GM18507 (cell line): Measurements from ENCODE around the gene EHBP1.
"Not testable (repeated sequence)": the region's sequence is repeated elsewhere in the genome, so short reads cannot be mapped to it uniquely, and the experiment has no call there.

ENCODE experiments used
- DNase-seq: peaks from one replicate; pipeline ENCODE4 v3.0.0; 2011; ENCODE audit warnings: low read depth; ENCODE audit not compliant: insufficient read length; ENCODE audit errors: extremely low spot score
- FAIRE-seq: peaks from 2 replicates; lab custom pipeline; 2011; peaks lifted over from hg19 to GRCh38; lab: Jason Lieb, UNC

Gene EHBP1

GRCh38 chr2:63073994-63074393, 368.5 kb downstream of the EHBP1 start:
- DNase-seq, result no peak
- no peak for FAIRE-seq

- DNase-seq, FAIRE-seq: not testable (repeated sequence)
Observed at GRCh38 chr2:63074399-63074798, 368.9 kb downstream of the EHBP1 start.

GRCh38 chr2:63078852-63079606, 373.5 kb downstream of the EHBP1 start:
- FAIRE-seq (peak; percentile 69), DNase-seq (no peak)

- no peak for DNase-seq
- no peak for FAIRE-seq
Observed at GRCh38 chr2:63081404-63081803, 375.9 kb downstream of the EHBP1 start.

- no peak for DNase-seq
- no peak for FAIRE-seq
Observed at GRCh38 chr2:63086687-63087086, 381.2 kb downstream of the EHBP1 start.

GRCh38 chr2:63092401-63092800, 386.9 kb downstream of the EHBP1 start:
- no peak for DNase-seq
- FAIRE-seq, result no peak

- FAIRE-seq, result no peak
Observed at GRCh38 chr2:63092857-63093256, 387.3 kb downstream of the EHBP1 start.

GRCh38 chr2:63093502-63093901, 388.0 kb downstream of the EHBP1 start:
- FAIRE-seq (no peak), DNase-seq (no peak)

More at GRCh38 chr2:63092857-63093256, 387.3 kb downstream of the EHBP1 start:
- no peak for DNase-seq
